Omental fat pad (tissue), 4 donors: ENCODE results near the gene RADX. TPM values are rescaled to one million over a fixed set of nuclear protein-coding genes. Genes with fewer than 3 reads are reported as not detected.
A peak's percentile ranks its signal among the peaks of the same experiment; 100 is the strongest.

Experiments used
- ATAC-seq: fragments of 150-250 bp; one replicate; pipeline ENCODE4 v1.9.1; 2016; ENCODE audit warnings: mild to moderate bottlenecking, moderate library complexity; ENCODE audit not compliant: low FRiP score
- DNase-seq: peaks from one replicate; pipeline ENCODE4 v3.0.0-alpha.2; 2019; ENCODE audit warnings: low spot score
- small RNA-seq: library from RNA; depleted of rRNA; stranded (forward); fragments of <200 nt; gene quantifications from one replicate; pipeline ENCODE3, GENCODE V24; 2016
- total RNA-seq, 4 donors: library from RNA; depleted of rRNA; stranded (reverse); fragments of >200 nt; gene quantifications; one replicate each; pipeline ENCODE4 v1.1.0, GENCODE V29; 2016
- TF ChIP-seq, protein P1 (sequence below), 3 donors: fragments of 450-650 bp; IDR thresholded peaks; one replicate each; pipeline ENCODE4 v1.5.1; 2016 to 2017; ENCODE audit warnings: antibody characterized with exemption in 3 of 3, mild to moderate bottlenecking in 3 of 3, moderate library complexity in 2 of 3

RADX gene
- total RNA-seq, 4 donors from 2014 or later = 1.2 to 4.3 (median 2.4) TPM

DNA sequence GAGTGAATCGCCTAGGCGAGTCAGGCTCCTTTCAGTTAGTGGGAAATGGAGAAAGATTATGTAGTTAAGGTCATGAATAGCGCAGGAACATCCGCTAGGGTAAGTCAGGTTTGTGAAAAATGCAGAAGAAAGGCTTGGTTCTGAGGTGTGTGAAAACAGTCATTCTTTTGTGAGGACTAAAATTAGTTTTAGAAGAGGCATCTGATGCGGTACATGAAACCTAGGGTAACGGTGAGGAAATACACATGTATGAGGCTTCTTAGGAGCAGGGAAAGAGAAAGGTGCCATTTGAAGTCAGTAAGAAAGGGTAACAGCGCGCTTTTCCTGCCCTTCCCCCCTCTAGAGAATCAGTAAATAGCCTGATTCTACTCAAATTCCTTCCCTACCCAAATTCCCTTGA, 114.2 kb downstream of the RADX start:
- TF ChIP-seq, protein P1, sequence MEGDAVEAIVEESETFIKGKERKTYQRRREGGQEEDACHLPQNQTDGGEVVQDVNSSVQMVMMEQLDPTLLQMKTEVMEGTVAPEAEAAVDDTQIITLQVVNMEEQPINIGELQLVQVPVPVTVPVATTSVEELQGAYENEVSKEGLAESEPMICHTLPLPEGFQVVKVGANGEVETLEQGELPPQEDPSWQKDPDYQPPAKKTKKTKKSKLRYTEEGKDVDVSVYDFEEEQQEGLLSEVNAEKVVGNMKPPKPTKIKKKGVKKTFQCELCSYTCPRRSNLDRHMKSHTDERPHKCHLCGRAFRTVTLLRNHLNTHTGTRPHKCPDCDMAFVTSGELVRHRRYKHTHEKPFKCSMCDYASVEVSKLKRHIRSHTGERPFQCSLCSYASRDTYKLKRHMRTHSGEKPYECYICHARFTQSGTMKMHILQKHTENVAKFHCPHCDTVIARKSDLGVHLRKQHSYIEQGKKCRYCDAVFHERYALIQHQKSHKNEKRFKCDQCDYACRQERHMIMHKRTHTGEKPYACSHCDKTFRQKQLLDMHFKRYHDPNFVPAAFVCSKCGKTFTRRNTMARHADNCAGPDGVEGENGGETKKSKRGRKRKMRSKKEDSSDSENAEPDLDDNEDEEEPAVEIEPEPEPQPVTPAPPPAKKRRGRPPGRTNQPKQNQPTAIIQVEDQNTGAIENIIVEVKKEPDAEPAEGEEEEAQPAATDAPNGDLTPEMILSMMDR (IDR thresholded peaks at IDR 0.05) = no peak
- ATAC-seq (no peak), DNase-seq (no peak)

DNA sequence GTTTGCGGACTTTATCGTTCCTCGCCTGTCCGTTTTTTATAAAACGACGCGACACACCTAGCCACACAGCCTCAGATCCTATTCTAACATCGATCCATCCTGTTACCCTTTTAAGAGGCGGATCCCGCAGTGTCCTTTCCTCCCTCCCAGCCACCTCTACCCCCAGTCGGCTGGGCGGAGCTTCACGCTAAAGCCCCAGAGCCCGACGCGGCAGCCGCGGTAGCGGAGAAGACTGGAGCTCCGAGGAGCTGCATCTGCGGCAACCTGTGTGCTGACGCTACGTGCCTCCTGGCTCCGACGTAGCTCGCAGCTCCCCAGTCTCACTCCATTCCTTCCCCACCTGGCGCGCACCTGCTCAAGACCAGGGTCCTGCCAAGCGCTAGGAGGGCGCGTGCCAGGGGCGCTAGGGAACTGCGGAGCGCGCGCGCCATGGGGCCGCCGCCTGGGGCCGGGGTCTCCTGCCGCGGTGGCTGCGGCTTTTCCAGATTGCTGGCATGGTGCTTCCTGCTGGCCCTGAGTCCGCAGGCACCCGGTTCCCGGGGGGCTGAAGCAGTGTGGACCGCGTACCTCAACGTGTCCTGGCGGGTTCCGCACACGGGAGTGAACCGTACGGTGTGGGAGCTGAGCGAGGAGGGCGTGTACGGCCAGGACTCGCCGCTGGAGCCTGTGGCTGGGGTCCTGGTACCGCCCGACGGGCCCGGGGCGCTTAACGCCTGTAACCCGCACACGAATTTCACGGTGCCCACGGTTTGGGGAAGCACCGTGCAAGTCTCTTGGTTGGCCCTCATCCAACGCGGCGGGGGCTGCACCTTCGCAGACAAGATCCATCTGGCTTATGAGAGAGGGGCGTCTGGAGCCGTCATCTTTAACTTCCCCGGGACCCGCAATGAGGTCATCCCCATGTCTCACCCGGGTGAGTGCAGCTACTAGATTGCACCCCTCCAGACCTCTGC, 115.0 kb downstream of the RADX start, which contains the start of gene RNF128:
Gene RNF128 (plus strand): TSS at position 217 of the 953 bp plus-strand sequence. CDS start 213 bp downstream, at position 430.
- no peak for DNase-seq
- peak; percentile 66 for ATAC-seq
- TF ChIP-seq, protein P1 (IDR thresholded peaks at IDR 0.05) = no peak

GRCh38 chrX:106728337-106728736, 116.6 kb downstream of the RADX start:
- TF ChIP-seq, protein P1 (IDR thresholded peaks at IDR 0.05) = no peak
- ATAC-seq (no peak), DNase-seq (no peak)

Small RNAs within 50 kb of the gene (small RNA-seq; reads per million reads assigned to genes)
- gene AL590808.1 (not detected), gene MIR548AN (not detected)

Other genes starting within 250 kb of the RADX start
- 1 to 10 TPM in 1 of 4 donors, under 1 TPM in 1, not detected in 2; 0.37 to 1.6 TPM for gene RNF128, start 114.7 kb downstream of the RADX start, total RNA-seq
- gene TBC1D8B, start 190.7 kb downstream of the RADX start, total RNA-seq = 1 to 10 TPM; 3.5 to 9.5 (median 7.0) TPM